ENCODE measurements around the gene PROM1.

- TF ChIP-seq CTCF (IDR thresholded peaks at IDR 0.05) (no peak), POLR2A (IDR thresholded peaks at IDR 0.05) (no peak)
These were observed 112.6 kb downstream of the PROM1 start for GRCh38 chr4:15971068-15971801.
